OCI-LY7 (cell line): ENCODE results near the gene HTR5A. TPM values are rescaled to one million over a fixed set of nuclear protein-coding genes. Genes with fewer than 3 reads are reported as not detected.

Experiments used
- BruUV-seq: library from RNA; stranded (reverse); fragments of 400-500 nt; replicated peaks from 2 replicates; lab custom pipeline; 2021; lab: Mats Ljungman, UMichigan
- CTCF ChIA-PET: fragments of 300-600 bp; sonication (Branson Sonifier 250); formaldehyde crosslinking; loops from one replicate; lab custom pipeline; 2022; ENCODE audit warnings: antibody characterized with exemption; ENCODE audit not compliant: unreplicated experiment; lab: Charles Lee
- POLR2A ChIA-PET: fragments of 300-600 bp; sonication (Branson Sonifier 250); formaldehyde crosslinking; loops from one replicate; lab custom pipeline; 2022; ENCODE audit warnings: antibody characterized with exemption; lab: Charles Lee
- DNase-seq: peaks from one replicate; pipeline ENCODE4 v3.0.0-alpha.2; 2015; ENCODE audit warnings: low spot score
- H2AFZ ChIP-seq: fragments of 200-600 bp; sonication (generic), shearing (Covaris generic); 2 replicates; pipeline ENCODE4 v1.6.1; 2014; ENCODE audit warnings: mild to moderate bottlenecking, antibody characterized with exemption, low read length, moderate library complexity
- H3K27ac ChIP-seq: fragments of 200-600 bp; sonication (generic); 2 replicates; pipeline ENCODE4 v1.5.1; 2014; ENCODE audit warnings: mixed run types, low read depth, mild to moderate bottlenecking, moderate library complexity, low read length, inconsistent platforms; ENCODE audit not compliant: poor library complexity, severe bottlenecking
- H3K36me3 ChIP-seq: fragments of 200-600 bp; sonication (generic); 2 replicates; pipeline ENCODE4 v1.6.1; 2014; ENCODE audit warnings: mild to moderate bottlenecking, antibody characterized with exemption, low read length, moderate library complexity, mixed read lengths; ENCODE audit not compliant: insufficient read depth
- H3K4me1 ChIP-seq: fragments of 200-600 bp; sonication (generic); 2 replicates; pipeline ENCODE4 v1.5.1; 2014; ENCODE audit warnings: mild to moderate bottlenecking, low read length; ENCODE audit not compliant: insufficient read depth, poor library complexity, severe bottlenecking
- H3K4me2 ChIP-seq: fragments of 200-600 bp; sonication (generic); 2 replicates; pipeline ENCODE4 v1.6.1; 2014; ENCODE audit warnings: mild to moderate bottlenecking, low read length
- H3K4me3 ChIP-seq: fragments of 200-600 bp; sonication (generic); 2 replicates; pipeline ENCODE4 v1.5.1; 2014; ENCODE audit warnings: mild to moderate bottlenecking, low read depth, low read length; ENCODE audit not compliant: poor library complexity, severe bottlenecking
- H3K79me2 ChIP-seq: fragments of 200-600 bp; sonication (generic); 2 replicates; pipeline ENCODE4 v1.6.1; 2016; ENCODE audit warnings: low read depth, mild to moderate bottlenecking, low read length, moderate library complexity, mixed read lengths; ENCODE audit not compliant: insufficient read depth
- H3K9me2 ChIP-seq: fragments of 200-600 bp; sonication (generic); 2 replicates; pipeline ENCODE4 v1.6.1; 2016; ENCODE audit warnings: mild to moderate bottlenecking, low read length, mixed read lengths; ENCODE audit not compliant: insufficient read depth
- H3K9me3 ChIP-seq: fragments of 200-600 bp; sonication (generic); 2 replicates; pipeline ENCODE4 v1.6.1; 2014; ENCODE audit warnings: mild to moderate bottlenecking, mixed run types, low read length, mixed read lengths
- H4K20me1 ChIP-seq: fragments of 200-600 bp; sonication (generic); 2 replicates; pipeline ENCODE4 v1.6.1; 2014; ENCODE audit warnings: mild to moderate bottlenecking, antibody characterized with exemption, low read length, moderate library complexity, mixed read lengths; ENCODE audit not compliant: insufficient read depth
- EZH2phosphoT487 ChIP-seq: fragments of 200-600 bp; sonication (generic); IDR thresholded peaks from 2 replicates; pipeline ENCODE4 v1.6.1; 2018; ENCODE audit warnings: low read depth, borderline replicate concordance, mild to moderate bottlenecking, mixed run types, antibody characterized with exemption, low read length, moderate library complexity, mixed read lengths
- intact Hi-C: fragments of 100-400 bp; cut with micrococcal nuclease; formaldehyde crosslinking; loops from one replicate; pipeline ENCODE4 v1.10.0; 2022; ENCODE audit not compliant: unreplicated experiment
- total RNA-seq, 2 experiments: library from RNA; depleted of rRNA in 1 of 2; stranded (reverse); fragments of >200 nt in 1 of 2; shearing (Covaris generic) in 1 of 2; gene quantifications; 2 replicates each; pipeline ENCODE4 v1.2.3, GENCODE V29; 2014 to 2022
- TF ChIP-seq, protein P1 (sequence below): fragments of 200-600 bp; sonication (generic); conservative IDR thresholded peaks from 2 replicates; pipeline ENCODE4 v1.5.1; 2014; ENCODE audit warnings: mild to moderate bottlenecking, antibody characterized with exemption, low read length, moderate library complexity, mixed read lengths

HTR5A gene
- total RNA-seq, 2 experiments from 2014 or later: not detected

- Histone ChIP-seq H2AFZ (no peak overlapping the region), H3K36me3 (no peaks in the 10 kb centered on the region), H3K27ac (no peak overlapping the region), H3K79me2 (no peaks in the 10 kb centered on the region), H3K4me2 (no peak overlapping the region), H4K20me1 (no peaks in the 10 kb centered on the region), H3K4me3 (no peak overlapping the region), H3K9me3 (no peaks in the 10 kb centered on the region), H3K4me1 (no peaks in the 10 kb centered on the region), H3K9me2 (no peaks in the 10 kb centered on the region)
- CTCF ChIA-PET: no interaction called here
- BruUV-seq: no TSS peak
- POLR2A ChIA-PET: no interaction called here
- no peak for DNase-seq
- intact Hi-C loops: no loop called here
- no peak for TF ChIP-seq EZH2phosphoT487
- TF ChIP-seq, protein P1, sequence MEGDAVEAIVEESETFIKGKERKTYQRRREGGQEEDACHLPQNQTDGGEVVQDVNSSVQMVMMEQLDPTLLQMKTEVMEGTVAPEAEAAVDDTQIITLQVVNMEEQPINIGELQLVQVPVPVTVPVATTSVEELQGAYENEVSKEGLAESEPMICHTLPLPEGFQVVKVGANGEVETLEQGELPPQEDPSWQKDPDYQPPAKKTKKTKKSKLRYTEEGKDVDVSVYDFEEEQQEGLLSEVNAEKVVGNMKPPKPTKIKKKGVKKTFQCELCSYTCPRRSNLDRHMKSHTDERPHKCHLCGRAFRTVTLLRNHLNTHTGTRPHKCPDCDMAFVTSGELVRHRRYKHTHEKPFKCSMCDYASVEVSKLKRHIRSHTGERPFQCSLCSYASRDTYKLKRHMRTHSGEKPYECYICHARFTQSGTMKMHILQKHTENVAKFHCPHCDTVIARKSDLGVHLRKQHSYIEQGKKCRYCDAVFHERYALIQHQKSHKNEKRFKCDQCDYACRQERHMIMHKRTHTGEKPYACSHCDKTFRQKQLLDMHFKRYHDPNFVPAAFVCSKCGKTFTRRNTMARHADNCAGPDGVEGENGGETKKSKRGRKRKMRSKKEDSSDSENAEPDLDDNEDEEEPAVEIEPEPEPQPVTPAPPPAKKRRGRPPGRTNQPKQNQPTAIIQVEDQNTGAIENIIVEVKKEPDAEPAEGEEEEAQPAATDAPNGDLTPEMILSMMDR: no peak
Observed at GRCh38 chr7:155094636-155095135, 24.6 kb downstream of the HTR5A start.

DNA sequence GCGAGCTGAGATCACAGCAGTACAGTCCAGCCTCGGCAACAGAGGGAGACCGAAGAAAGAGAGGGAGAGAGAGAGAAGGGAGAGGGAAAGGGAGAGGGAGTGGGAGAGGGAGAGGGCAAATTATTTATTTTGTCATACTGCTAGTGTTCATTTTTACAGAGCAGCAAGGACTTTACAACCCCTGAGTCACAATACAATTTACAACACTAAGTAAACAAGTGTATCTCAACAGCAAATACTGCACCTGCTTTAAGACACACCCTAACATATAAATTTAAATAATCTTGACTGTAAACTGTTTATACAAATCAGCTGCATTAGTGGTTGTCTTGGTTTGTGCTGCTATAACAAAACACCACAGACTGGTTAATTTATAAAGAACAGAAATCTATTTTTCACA, 27.2 kb downstream of the HTR5A start:
- no TSS peak for BruUV-seq
- intact Hi-C loops: no loop called here
- DNase-seq: no peak
- no peak overlapping the region for H2AFZ ChIP-seq
- no peak overlapping the region for H3K4me2 ChIP-seq
- CTCF ChIA-PET: no interaction called here
- H4K20me1 ChIP-seq: no peaks in the 10 kb centered on the region
- H3K36me3 ChIP-seq: no peaks in the 10 kb centered on the region
- no peak overlapping the region for H3K27ac ChIP-seq
- POLR2A ChIA-PET: no interaction called here
- H3K4me3 ChIP-seq: no peak overlapping the region
- TF ChIP-seq, protein P1: no peak
- no peak for TF ChIP-seq EZH2phosphoT487
- H3K9me3 ChIP-seq: no peaks in the 10 kb centered on the region
- no peaks in the 10 kb centered on the region for H3K9me2 ChIP-seq
- H3K4me1 ChIP-seq: no peaks in the 10 kb centered on the region
- H3K79me2 ChIP-seq: no peaks in the 10 kb centered on the region

- intact Hi-C loops: no loop called here
- Histone ChIP-seq H3K9me3 (no peaks in the 10 kb centered on the region), H3K27ac (no peak overlapping the region), H3K79me2 (no peaks in the 10 kb centered on the region), H3K4me3 (no peak overlapping the region), H4K20me1 (no peaks in the 10 kb centered on the region), H3K4me1 (no peaks in the 10 kb centered on the region), H3K36me3 (no peaks in the 10 kb centered on the region), H2AFZ (no peak overlapping the region), H3K9me2 (no peaks in the 10 kb centered on the region), H3K4me2 (no peak overlapping the region)
- CTCF ChIA-PET: no interaction called here
- POLR2A ChIA-PET: no interaction called here
- BruUV-seq: no TSS peak
- no peak for TF ChIP-seq EZH2phosphoT487
- TF ChIP-seq, protein P1: no peak
- no peak for DNase-seq
Observed at GRCh38 chr7:155103839-155104238, 33.7 kb downstream of the HTR5A start.
